Mammary epithelial cell (primary cell): ENCODE results near the gene CCNF.

Experiments used
- CTCF ChIP-seq, 2 donors: IDR thresholded peaks in 1 of 2; conservative IDR thresholded peaks in 1 of 2; 2 replicates each; pipeline ENCODE4 v1.5.1; 2011 to 2012; ENCODE audit warnings: inconsistent platforms in 2 of 2, low read length in 2 of 2, mild to moderate bottlenecking in 2 of 2, control low read depth in 1 of 2, low read depth in 1 of 2; ENCODE audit not compliant: insufficient read depth in 1 of 2; ENCODE audit errors: extremely low read depth in 1 of 2
- EZH2 ChIP-seq: IDR thresholded peaks from 2 replicates; pipeline ENCODE4 v1.6.1; 2012; ENCODE audit warnings: low read length, inconsistent platforms, borderline replicate concordance

GRCh38 chr16:2476345-2476720 is 47.1 kb downstream of the CCNF start:
- TF ChIP-seq CTCF (conservative IDR thresholded peaks at IDR 0.05 in 1 of 2, IDR thresholded peaks at IDR 0.05 in 1 of 2; ENCODE audit: extremely low read depth in 1 of 2, insufficient read depth in 1 of 2, low read depth in 1 of 2, low read length in 2 of 2) (no peak), EZH2 (no peak)
